HCT116 (cell line): ENCODE measurements around the gene SLC5A2. TPM values are rescaled to one million over a fixed set of nuclear protein-coding genes. Genes with fewer than 3 reads are reported as not detected.

Experiments
- EZH2phosphoT487 ChIP-seq: fragments of 200-600 bp; IDR thresholded peaks from 2 replicates; pipeline ENCODE4 v1.6.1; 2018; ENCODE audit warnings: antibody characterized with exemption, borderline replicate concordance
- REST ChIP-seq: IDR thresholded peaks from 2 replicates; pipeline ENCODE4 v1.6.1; 2012; ENCODE audit warnings: low read depth
- TCF7L2 ChIP-seq: IDR thresholded peaks from 2 replicates; pipeline ENCODE4 v1.7.0; 2011; ENCODE audit warnings: borderline replicate concordance, inconsistent platforms; ENCODE audit not compliant: insufficient read depth, insufficient read length; ENCODE audit errors: extremely low read depth
- YY1 ChIP-seq: IDR thresholded peaks from 2 replicates; pipeline ENCODE4 v1.6.1; 2011; ENCODE audit warnings: low read length, low read depth, moderate library complexity, mild to moderate bottlenecking; ENCODE audit not compliant: insufficient replicate concordance; ENCODE audit errors: extremely low read depth
- ZBTB33 ChIP-seq: IDR thresholded peaks from 2 replicates; pipeline ENCODE4 v1.6.1; 2011; ENCODE audit warnings: mild to moderate bottlenecking, low read length, moderate library complexity; ENCODE audit not compliant: insufficient replicate concordance; ENCODE audit errors: extremely low read depth
- total RNA-seq: library from RNA; stranded (reverse); gene quantifications from one replicate; pipeline ENCODE4 v1.2.1, GENCODE V29; 2021; ENCODE audit not compliant: unreplicated experiment

SLC5A2 gene
- total RNA-seq, 1 experiment from 2014 or later: 0.10 TPM

- TF ChIP-seq REST (no peak), EZH2phosphoT487 (no peak), YY1 (no peak), TCF7L2 (no peak), ZBTB33 (no peak)
Observed at GRCh38 chr16:31474173-31474714, 8.7 kb upstream of the SLC5A2 start (continued).
